ENCODE data around the gene LHFPL3.
"Not testable (repeated sequence)": the region's sequence is repeated elsewhere in the genome, so short reads cannot be mapped to it uniquely, and the experiment has no call there.

Gene LHFPL3

DNA sequence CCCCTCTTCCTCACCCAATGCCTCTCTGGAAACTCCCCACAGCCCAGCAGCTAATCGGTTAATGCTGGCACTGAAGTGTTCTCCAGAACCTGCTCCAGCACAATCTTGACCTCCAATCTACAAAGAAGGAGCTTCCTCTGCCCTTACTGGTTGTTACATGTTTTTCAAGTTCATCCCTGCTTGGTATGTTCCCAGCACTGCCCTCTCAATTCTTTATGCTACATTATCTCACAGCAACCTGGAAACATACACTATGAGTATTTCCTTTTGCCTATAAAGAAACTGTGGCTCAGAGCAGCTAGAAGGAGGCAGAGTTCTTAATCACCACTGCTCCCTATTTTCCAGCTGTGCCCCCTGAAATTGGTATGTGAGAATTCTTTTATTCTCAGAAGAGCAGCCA, 601.5 kb downstream of the LHFPL3 start:
- TF ChIP-seq, protein P1, sequence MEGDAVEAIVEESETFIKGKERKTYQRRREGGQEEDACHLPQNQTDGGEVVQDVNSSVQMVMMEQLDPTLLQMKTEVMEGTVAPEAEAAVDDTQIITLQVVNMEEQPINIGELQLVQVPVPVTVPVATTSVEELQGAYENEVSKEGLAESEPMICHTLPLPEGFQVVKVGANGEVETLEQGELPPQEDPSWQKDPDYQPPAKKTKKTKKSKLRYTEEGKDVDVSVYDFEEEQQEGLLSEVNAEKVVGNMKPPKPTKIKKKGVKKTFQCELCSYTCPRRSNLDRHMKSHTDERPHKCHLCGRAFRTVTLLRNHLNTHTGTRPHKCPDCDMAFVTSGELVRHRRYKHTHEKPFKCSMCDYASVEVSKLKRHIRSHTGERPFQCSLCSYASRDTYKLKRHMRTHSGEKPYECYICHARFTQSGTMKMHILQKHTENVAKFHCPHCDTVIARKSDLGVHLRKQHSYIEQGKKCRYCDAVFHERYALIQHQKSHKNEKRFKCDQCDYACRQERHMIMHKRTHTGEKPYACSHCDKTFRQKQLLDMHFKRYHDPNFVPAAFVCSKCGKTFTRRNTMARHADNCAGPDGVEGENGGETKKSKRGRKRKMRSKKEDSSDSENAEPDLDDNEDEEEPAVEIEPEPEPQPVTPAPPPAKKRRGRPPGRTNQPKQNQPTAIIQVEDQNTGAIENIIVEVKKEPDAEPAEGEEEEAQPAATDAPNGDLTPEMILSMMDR (IDR thresholded peaks at IDR 0.05; ENCODE audit: low read depth, low read length): no peak
- H3K4me3 ChIP-seq (ENCODE audit: low read depth, low read length): no peak overlapping the region

DNA sequence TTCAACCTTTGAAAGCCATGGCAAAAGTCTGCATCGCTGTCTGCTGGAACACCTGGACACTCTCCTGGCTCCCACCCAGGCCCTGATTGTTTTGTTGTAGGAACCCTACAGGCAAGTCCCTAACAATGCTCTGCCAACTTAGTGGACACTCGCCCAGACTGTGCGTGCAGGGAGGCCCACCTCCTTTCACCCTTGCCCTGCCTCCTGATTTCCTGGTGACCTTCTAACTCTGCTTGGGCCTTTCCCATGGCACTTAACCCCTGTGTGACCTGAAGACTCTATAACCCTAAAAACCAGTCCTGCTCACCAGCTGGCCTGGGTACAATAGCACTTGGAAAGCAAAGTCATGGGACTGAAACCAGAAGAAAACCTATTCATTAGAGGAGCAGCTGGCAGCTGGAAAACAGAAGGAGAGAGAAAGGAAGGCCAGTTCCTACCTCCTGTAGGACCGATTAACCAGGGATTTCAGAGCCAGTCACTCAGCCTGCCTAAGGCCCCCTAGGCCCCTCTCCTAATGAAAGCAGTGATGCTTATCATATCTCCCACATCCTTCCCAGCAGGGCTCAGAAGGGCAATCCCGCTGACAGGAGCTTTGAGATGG, 602.9 kb downstream of the LHFPL3 start:
- TF ChIP-seq, protein P1 (IDR thresholded peaks at IDR 0.05; ENCODE audit: low read depth, low read length): no peak
- no peak overlapping the region for H3K4me3 ChIP-seq (ENCODE audit: low read depth, low read length)

DNA sequence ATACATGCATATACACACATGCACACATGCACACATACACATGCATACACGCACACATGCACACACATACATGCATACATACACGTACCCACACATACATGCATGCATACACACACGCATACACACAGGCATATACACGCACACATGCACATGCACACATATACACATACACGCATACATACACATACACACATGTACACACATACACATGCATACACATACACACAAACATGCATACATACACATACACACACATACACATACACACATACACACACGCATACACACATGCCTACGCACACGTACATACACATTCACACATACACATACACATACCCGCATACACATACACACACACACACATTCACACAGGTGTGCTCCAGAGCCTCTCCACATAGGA, 604.6 kb downstream of the LHFPL3 start:
- no peak overlapping the region for H3K4me3 ChIP-seq (ENCODE audit: low read depth, low read length)
- TF ChIP-seq, protein P1 (IDR thresholded peaks at IDR 0.05; ENCODE audit: low read depth, low read length): no peak

DNA sequence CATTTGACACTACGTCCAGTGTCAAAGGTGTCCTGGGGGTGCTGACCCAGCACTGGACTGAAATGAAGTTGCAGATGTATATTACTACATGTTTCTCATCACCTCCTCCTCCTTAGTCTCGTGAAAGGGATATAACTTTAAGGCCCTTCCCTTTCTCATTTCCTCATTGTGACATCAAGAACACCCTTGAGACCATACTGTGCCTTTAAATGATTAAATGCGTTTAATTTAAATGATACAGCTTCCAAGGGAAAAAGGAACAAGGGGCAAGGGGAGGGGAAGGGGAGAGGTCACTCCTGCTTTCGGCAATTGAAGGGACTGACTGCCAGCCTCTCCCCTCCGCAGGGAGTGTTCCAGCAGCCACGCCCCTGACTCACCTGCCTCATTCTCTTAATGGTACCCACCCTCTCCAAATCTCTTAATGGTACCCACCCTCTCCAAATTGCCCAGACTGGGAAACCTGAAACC, 605.2 kb downstream of the LHFPL3 start:
- H3K4me3 ChIP-seq (ENCODE audit: low read depth, low read length): no peak overlapping the region
- TF ChIP-seq, protein P1 (IDR thresholded peaks at IDR 0.05; ENCODE audit: low read depth, low read length): no peak

DNA sequence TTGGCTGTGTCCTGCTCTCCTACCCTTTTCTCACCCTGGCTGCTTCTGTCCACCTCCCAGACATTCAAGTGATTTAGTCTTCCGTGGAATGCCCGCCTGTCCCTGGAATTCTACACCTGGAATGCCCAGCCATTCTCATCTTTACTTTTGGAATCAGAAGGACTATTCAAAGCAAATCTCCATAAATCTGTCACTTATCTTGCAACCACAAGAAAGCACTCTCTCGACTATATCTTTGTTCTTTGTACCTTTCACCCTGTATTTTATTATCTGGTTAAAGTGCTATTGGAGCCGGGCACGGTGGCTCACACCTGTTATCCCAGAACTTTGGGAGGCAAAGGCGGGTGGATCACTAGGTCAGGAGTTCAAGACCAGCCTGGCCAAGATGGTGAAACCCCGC, 606.3 kb downstream of the LHFPL3 start:
- TF ChIP-seq, protein P1 (IDR thresholded peaks at IDR 0.05; ENCODE audit: low read depth, low read length): no peak
- H3K4me3 ChIP-seq (ENCODE audit: low read depth, low read length): no peak overlapping the region

DNA sequence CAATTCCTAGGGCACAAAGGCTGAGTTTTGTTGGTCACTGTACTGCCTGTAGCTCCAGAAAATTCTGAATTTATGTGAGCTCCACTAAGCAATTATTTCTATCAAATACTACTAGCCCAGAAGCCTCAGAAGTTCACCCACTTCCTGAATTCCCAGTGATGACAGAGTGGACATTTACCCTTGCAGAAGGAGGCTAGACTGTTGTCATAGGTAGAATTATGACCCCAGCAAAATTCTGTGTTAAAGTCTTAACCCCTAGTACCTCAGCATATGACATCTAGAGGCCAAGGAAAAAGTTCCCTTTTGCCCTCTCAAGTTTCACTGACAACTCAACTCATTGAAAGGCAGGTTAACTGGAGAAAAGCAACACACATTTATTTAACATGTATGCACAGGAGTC, 606.9 kb downstream of the LHFPL3 start:
- TF ChIP-seq, protein P1 (IDR thresholded peaks at IDR 0.05; ENCODE audit: low read depth, low read length): no peak
- H3K4me3 ChIP-seq (ENCODE audit: low read depth, low read length): no peak overlapping the region

DNA sequence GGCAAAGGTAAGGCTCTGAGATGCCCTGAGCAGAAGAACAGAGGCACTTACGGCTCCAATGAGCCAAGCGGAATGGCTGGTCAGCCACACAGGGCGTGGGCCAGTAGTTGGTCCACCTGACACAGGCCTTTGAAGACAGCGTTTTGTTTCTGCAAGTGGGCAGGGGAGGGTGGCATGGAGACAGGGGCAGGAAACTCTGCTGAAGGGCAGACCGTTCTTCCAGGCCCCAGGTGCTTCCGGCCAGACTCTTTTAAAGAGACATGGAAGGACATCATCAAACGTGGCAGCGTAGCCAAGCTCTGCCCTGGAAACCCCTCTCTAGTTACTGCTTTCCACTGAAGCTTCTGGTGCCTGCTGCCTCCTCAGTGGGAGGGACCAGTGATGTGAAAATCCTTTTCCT, 608.1 kb downstream of the LHFPL3 start:
- TF ChIP-seq, protein P1 (IDR thresholded peaks at IDR 0.05; ENCODE audit: low read depth, low read length): no peak
- no peak overlapping the region for H3K4me3 ChIP-seq (ENCODE audit: low read depth, low read length)

DNA sequence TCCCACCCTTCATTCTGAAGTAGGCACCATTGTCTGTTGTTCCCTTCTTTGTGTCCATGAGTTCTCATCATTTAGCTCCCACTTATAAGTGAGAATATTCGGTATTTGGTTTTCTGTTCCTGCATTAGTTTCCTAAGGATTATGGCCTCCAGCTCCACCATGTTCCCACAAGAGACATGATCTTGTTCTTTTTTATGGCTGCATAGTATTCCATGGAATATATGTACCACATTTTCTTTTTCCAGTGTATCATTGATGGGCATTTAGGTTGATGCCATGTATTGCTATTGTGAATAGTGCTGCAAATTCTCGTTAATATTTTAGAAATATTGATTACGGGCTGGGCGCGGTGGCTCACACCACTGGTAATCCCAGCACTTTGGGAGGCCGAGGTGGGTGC, 609.1 kb downstream of the LHFPL3 start:
- H3K4me3 ChIP-seq (ENCODE audit: low read depth, low read length): not testable (repeated sequence)

Measured in WI38 (cell line).